ENCODE measurements around the gene CAMKMT.
"Not testable (repeated sequence)": the region's sequence is repeated elsewhere in the genome, so short reads cannot be mapped to it uniquely, and the experiment has no call there.

CAMKMT gene

GRCh38 chr2:44505664-44506063 lies 143.9 kb downstream of the CAMKMT start:
- not testable (repeated sequence) for H3K9me3 ChIP-seq (ENCODE audit: control insufficient read depth, insufficient read depth, low read length); H3K9ac ChIP-seq (ENCODE audit: low read depth, low read length); H3K4me3 ChIP-seq (ENCODE audit: low read depth, low read length); H3K27ac ChIP-seq (ENCODE audit: low read depth, low read length); H3K27me3 ChIP-seq (ENCODE audit: control insufficient read depth, insufficient read depth, low read length); H3K36me3 ChIP-seq (ENCODE audit: control insufficient read depth, insufficient read depth, low read length)
- peaks cover 21% of the 10 kb centered on the region for H3K4me1 ChIP-seq (ENCODE audit: control insufficient read depth, insufficient read depth, low read length)

- Histone ChIP-seq H3K9me3 (ENCODE audit: control insufficient read depth, insufficient read depth, low read length) (no peaks in the 10 kb centered on the region), H3K4me3 (ENCODE audit: low read depth, low read length) (no peak overlapping the region), H3K27ac (ENCODE audit: low read depth, low read length) (no peak overlapping the region), H3K9ac (ENCODE audit: low read depth, low read length) (no peak overlapping the region), H3K27me3 (ENCODE audit: control insufficient read depth, insufficient read depth, low read length) (no peaks in the 10 kb centered on the region), H3K36me3 (ENCODE audit: control insufficient read depth, insufficient read depth, low read length) (no peaks in the 10 kb centered on the region), H3K4me1 (ENCODE audit: control insufficient read depth, insufficient read depth, low read length) (peaks cover 12% of the 10 kb centered on the region)
Observed at GRCh38 chr2:44510246-44510645, 148.5 kb downstream of the CAMKMT start.

DNA sequence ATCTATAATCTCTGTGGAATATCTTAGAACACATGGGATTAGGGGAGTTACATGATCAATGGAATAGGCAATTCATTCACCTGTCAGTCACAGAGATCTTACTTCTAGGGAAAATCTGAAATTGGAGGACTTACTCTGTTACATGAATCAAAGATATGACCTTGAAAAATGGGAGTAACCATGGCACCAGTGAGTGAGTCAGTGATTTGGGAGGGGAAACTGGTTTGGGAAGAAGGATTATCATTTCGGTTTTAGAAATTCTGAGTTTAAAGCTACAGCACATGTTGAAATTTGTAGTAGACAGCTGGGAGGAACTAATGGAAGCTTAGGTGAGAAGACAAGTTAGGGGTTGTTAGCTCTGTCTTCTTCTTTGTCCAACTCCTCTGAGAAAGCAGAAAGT lies 153.7 kb downstream of the CAMKMT start:
- H3K27ac ChIP-seq (ENCODE audit: low read depth, low read length) = no peak overlapping the region
- peaks cover 6% of the 10 kb centered on the region; the same call in 1 of the 2 replicates for H3K4me1 ChIP-seq (ENCODE audit: control insufficient read depth, insufficient read depth, low read length)
- no peak overlapping the region for H3K4me3 ChIP-seq (ENCODE audit: low read depth, low read length)
- no peaks in the 10 kb centered on the region for H3K36me3 ChIP-seq (ENCODE audit: control insufficient read depth, insufficient read depth, low read length)
- H3K9ac ChIP-seq (ENCODE audit: low read depth, low read length) = no peak overlapping the region
- no peaks in the 10 kb centered on the region for H3K27me3 ChIP-seq (ENCODE audit: control insufficient read depth, insufficient read depth, low read length)
- H3K9me3 ChIP-seq (ENCODE audit: control insufficient read depth, insufficient read depth, low read length) = no peaks in the 10 kb centered on the region

DNA sequence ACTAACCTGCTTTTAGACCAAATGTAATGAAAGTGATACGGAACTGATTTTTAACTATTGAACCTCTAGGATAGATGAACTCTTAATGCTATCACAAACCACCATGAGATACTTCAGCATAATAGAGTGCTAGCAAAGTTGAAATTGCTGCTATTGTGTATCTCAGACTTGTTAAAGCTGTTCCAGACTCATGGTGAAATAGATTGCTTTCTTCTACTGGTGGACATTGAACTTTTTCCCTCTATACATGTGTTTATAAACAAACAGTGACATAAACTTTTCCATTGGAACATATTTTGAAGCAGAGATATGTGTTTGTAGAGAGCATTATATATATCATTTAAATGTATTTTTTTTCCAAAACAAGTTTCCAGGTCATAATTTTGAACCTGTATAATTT lies 157.3 kb downstream of the CAMKMT start:
- no peaks in the 10 kb centered on the region for H3K27me3 ChIP-seq (ENCODE audit: control insufficient read depth, insufficient read depth, low read length)
- peaks cover 6% of the 10 kb centered on the region; the same call in 1 of the 2 replicates for H3K4me1 ChIP-seq (ENCODE audit: control insufficient read depth, insufficient read depth, low read length)
- H3K27ac ChIP-seq (ENCODE audit: low read depth, low read length) = no peak overlapping the region
- no peak overlapping the region for H3K9ac ChIP-seq (ENCODE audit: low read depth, low read length)
- no peak overlapping the region for H3K4me3 ChIP-seq (ENCODE audit: low read depth, low read length)
- H3K36me3 ChIP-seq (ENCODE audit: control insufficient read depth, insufficient read depth, low read length) = no peaks in the 10 kb centered on the region
- H3K9me3 ChIP-seq (ENCODE audit: control insufficient read depth, insufficient read depth, low read length) = peaks cover 13% of the 10 kb centered on the region

DNA sequence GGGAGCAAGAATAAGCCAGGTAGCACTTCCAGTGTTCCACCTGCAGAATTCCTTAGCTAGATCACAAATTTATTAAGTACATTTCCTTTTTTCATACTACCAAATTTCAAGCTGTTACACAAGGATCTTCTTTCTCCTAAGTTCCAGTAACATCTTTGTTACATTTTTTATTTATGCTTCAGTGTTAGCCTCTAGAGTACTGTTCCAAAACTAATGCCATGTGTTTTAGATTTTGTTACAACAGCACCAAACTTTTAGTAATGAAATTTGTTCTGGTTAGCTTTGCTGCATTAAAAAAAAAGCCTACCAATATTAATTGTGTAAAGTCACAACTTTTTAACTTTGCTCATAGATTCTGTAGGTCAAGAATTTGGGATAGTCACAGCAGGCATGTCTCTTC lies 161.1 kb downstream of the CAMKMT start:
- Histone ChIP-seq H3K27ac (ENCODE audit: low read depth, low read length) (no peak overlapping the region), H3K9me3 (ENCODE audit: control insufficient read depth, insufficient read depth, low read length) (peaks cover 13% of the 10 kb centered on the region), H3K4me3 (ENCODE audit: low read depth, low read length) (no peak overlapping the region), H3K4me1 (ENCODE audit: control insufficient read depth, insufficient read depth, low read length) (no peaks in the 10 kb centered on the region), H3K36me3 (ENCODE audit: control insufficient read depth, insufficient read depth, low read length) (no peaks in the 10 kb centered on the region), H3K27me3 (ENCODE audit: control insufficient read depth, insufficient read depth, low read length) (no peaks in the 10 kb centered on the region), H3K9ac (ENCODE audit: low read depth, low read length) (no peak overlapping the region)

- Histone ChIP-seq H3K4me3 (ENCODE audit: low read depth, low read length) (no peak overlapping the region), H3K9me3 (ENCODE audit: control insufficient read depth, insufficient read depth, low read length) (peaks cover 13% of the 10 kb centered on the region), H3K36me3 (ENCODE audit: control insufficient read depth, insufficient read depth, low read length) (no peaks in the 10 kb centered on the region), H3K9ac (ENCODE audit: low read depth, low read length) (no peak overlapping the region), H3K27me3 (ENCODE audit: control insufficient read depth, insufficient read depth, low read length) (no peaks in the 10 kb centered on the region), H3K4me1 (ENCODE audit: control insufficient read depth, insufficient read depth, low read length) (no peaks in the 10 kb centered on the region), H3K27ac (ENCODE audit: low read depth, low read length) (no peak overlapping the region)
Observed at GRCh38 chr2:44524347-44524926, 162.7 kb downstream of the CAMKMT start.

DNA sequence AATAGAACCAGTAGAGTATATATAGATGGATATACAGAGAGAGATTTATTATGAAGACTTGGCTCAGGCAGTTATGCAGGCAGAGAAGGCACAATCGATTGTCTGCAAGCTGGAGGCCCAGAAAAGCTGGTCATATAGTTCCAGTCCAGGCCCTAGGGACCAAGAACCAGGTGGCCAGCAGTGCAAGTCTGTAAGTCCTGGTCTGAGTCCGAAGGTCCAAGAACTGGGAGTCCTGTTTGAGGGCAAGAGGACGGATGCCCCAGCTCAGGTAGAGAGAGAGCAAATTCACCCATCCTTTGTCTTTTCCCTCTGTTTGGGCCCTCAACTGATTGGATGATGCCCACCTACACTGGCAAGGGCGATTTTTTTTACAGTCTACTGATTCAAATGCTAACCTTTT lies 164.6 kb downstream of the CAMKMT start:
- no peaks in the 10 kb centered on the region for H3K4me1 ChIP-seq (ENCODE audit: control insufficient read depth, insufficient read depth, low read length)

DNA sequence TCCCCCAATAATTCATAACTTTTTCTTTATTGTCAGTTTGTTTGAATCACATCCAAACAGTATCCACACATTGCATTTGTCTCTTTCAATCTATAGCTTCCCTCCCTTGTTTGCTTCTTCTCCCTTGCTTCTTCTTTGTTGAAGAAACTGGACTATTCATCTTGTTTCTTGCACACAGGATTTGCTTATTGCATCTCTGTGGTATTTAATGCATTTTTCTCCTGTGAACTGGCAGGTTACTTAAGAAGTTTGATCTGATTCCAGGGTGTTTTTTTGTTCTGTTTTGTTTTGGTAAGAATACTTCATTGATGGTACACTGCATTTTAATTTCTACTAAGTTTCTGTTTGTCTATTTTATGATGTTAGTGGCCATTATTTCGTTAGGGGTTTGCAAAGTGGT lies 166.8 kb downstream of the CAMKMT start:
- Histone ChIP-seq H3K27me3 (ENCODE audit: control insufficient read depth, insufficient read depth, low read length) (no peaks in the 10 kb centered on the region), H3K36me3 (ENCODE audit: control insufficient read depth, insufficient read depth, low read length) (no peaks in the 10 kb centered on the region), H3K9ac (ENCODE audit: low read depth, low read length) (no peak overlapping the region), H3K4me3 (ENCODE audit: low read depth, low read length) (no peak overlapping the region), H3K27ac (ENCODE audit: low read depth, low read length) (no peak overlapping the region), H3K9me3 (ENCODE audit: control insufficient read depth, insufficient read depth, low read length) (no peaks in the 10 kb centered on the region), H3K4me1 (ENCODE audit: control insufficient read depth, insufficient read depth, low read length) (no peaks in the 10 kb centered on the region)

More for the DNA sequence above, 164.6 kb downstream of the CAMKMT start:
- Histone ChIP-seq H3K9ac (ENCODE audit: low read depth, low read length) (no peak overlapping the region), H3K4me3 (ENCODE audit: low read depth, low read length) (no peak overlapping the region), H3K27ac (ENCODE audit: low read depth, low read length) (no peak overlapping the region), H3K36me3 (ENCODE audit: control insufficient read depth, insufficient read depth, low read length) (no peaks in the 10 kb centered on the region), H3K9me3 (ENCODE audit: control insufficient read depth, insufficient read depth, low read length) (peaks cover 12% of the 10 kb centered on the region), H3K27me3 (ENCODE audit: control insufficient read depth, insufficient read depth, low read length) (no peaks in the 10 kb centered on the region)

GRCh38 chr2:44529448-44529847 lies 167.7 kb downstream of the CAMKMT start:
- H3K9me3 ChIP-seq (ENCODE audit: control insufficient read depth, insufficient read depth, low read length) = no peaks in the 10 kb centered on the region
- no peaks in the 10 kb centered on the region for H3K4me1 ChIP-seq (ENCODE audit: control insufficient read depth, insufficient read depth, low read length)
- no peak overlapping the region for H3K4me3 ChIP-seq (ENCODE audit: low read depth, low read length)
- no peak overlapping the region for H3K9ac ChIP-seq (ENCODE audit: low read depth, low read length)
- H3K36me3 ChIP-seq (ENCODE audit: control insufficient read depth, insufficient read depth, low read length) = no peaks in the 10 kb centered on the region
- H3K27ac ChIP-seq (ENCODE audit: low read depth, low read length) = peak overlapping the region; percentile 2
- H3K27me3 ChIP-seq (ENCODE audit: control insufficient read depth, insufficient read depth, low read length) = no peaks in the 10 kb centered on the region

DNA sequence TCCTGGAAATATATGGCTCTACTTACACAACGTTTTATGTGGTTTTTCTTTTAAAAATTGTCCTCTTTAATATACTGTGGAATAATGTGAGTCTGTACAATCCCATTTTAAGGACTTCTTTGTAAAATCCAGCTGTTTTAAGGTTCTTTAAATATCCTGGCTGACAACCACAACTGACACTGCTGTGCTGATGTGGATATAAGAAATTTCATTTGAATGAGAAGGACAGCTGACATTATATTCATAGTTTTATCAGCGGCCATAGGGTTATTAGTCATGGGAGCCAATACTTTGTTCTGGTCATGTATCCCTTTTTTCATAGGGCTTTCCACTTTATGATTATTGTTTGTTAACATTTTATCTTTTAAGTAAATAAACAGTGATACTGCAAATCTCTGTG lies 169.5 kb downstream of the CAMKMT start:
- H3K4me1 ChIP-seq (ENCODE audit: control insufficient read depth, insufficient read depth, low read length) = no peaks in the 10 kb centered on the region
- no peak overlapping the region for H3K27ac ChIP-seq (ENCODE audit: low read depth, low read length)
- H3K9me3 ChIP-seq (ENCODE audit: control insufficient read depth, insufficient read depth, low read length) = no peaks in the 10 kb centered on the region
- H3K27me3 ChIP-seq (ENCODE audit: control insufficient read depth, insufficient read depth, low read length) = no peaks in the 10 kb centered on the region
- no peak overlapping the region for H3K4me3 ChIP-seq (ENCODE audit: low read depth, low read length)
- H3K36me3 ChIP-seq (ENCODE audit: control insufficient read depth, insufficient read depth, low read length) = no peaks in the 10 kb centered on the region
- no peak overlapping the region for H3K9ac ChIP-seq (ENCODE audit: low read depth, low read length)

- H3K9ac ChIP-seq (ENCODE audit: low read depth, low read length) = no peak overlapping the region
- H3K27ac ChIP-seq (ENCODE audit: low read depth, low read length) = no peak overlapping the region
- no peaks in the 10 kb centered on the region for H3K27me3 ChIP-seq (ENCODE audit: control insufficient read depth, insufficient read depth, low read length)
- no peak overlapping the region for H3K4me3 ChIP-seq (ENCODE audit: low read depth, low read length)
- no peaks in the 10 kb centered on the region for H3K4me1 ChIP-seq (ENCODE audit: control insufficient read depth, insufficient read depth, low read length)
- H3K36me3 ChIP-seq (ENCODE audit: control insufficient read depth, insufficient read depth, low read length) = no peaks in the 10 kb centered on the region
- no peaks in the 10 kb centered on the region for H3K9me3 ChIP-seq (ENCODE audit: control insufficient read depth, insufficient read depth, low read length)
Observed at GRCh38 chr2:44532031-44532430, 170.3 kb downstream of the CAMKMT start.

DNA sequence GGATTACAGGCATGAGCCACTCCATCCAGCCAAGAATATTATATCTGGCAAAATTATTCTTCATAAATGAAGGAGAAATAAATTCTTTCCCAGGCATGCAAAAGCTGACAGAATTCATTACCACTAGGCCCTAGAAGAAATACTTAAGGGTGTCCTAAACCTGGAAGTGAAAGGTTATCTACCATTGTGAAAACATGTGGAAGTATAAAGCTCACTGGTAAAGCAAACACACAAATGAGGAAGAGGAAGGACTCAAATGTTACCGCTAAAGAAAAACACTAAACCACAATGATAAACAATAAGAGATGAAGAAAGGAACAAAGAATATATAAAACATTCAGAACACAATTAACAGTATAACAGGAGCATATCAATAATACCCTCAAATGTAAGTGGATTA lies 171.8 kb downstream of the CAMKMT start:
- Histone ChIP-seq H3K27ac (ENCODE audit: low read depth, low read length) (no peak overlapping the region), H3K36me3 (ENCODE audit: control insufficient read depth, insufficient read depth, low read length) (no peaks in the 10 kb centered on the region), H3K27me3 (ENCODE audit: control insufficient read depth, insufficient read depth, low read length) (no peaks in the 10 kb centered on the region), H3K9me3 (ENCODE audit: control insufficient read depth, insufficient read depth, low read length) (no peaks in the 10 kb centered on the region), H3K4me3 (ENCODE audit: low read depth, low read length) (no peak overlapping the region), H3K9ac (ENCODE audit: low read depth, low read length) (no peak overlapping the region), H3K4me1 (ENCODE audit: control insufficient read depth, insufficient read depth, low read length) (no peaks in the 10 kb centered on the region)

All from HUES48 (cell line).